ENCODE data around the gene EMP3.

- TF ChIP-seq, protein P1, sequence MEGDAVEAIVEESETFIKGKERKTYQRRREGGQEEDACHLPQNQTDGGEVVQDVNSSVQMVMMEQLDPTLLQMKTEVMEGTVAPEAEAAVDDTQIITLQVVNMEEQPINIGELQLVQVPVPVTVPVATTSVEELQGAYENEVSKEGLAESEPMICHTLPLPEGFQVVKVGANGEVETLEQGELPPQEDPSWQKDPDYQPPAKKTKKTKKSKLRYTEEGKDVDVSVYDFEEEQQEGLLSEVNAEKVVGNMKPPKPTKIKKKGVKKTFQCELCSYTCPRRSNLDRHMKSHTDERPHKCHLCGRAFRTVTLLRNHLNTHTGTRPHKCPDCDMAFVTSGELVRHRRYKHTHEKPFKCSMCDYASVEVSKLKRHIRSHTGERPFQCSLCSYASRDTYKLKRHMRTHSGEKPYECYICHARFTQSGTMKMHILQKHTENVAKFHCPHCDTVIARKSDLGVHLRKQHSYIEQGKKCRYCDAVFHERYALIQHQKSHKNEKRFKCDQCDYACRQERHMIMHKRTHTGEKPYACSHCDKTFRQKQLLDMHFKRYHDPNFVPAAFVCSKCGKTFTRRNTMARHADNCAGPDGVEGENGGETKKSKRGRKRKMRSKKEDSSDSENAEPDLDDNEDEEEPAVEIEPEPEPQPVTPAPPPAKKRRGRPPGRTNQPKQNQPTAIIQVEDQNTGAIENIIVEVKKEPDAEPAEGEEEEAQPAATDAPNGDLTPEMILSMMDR (IDR thresholded peaks at IDR 0.05) = no peak
- no peak for TF ChIP-seq POLR2A (IDR thresholded peaks at IDR 0.05)
Observed at GRCh38 chr19:48370955-48371354, 45.6 kb downstream of the EMP3 start.

Data from testis (tissue), 2 donors.